T-helper 17 cell (primary cell): ENCODE data around the gene ZNF548. TPM values are rescaled to one million over a fixed set of nuclear protein-coding genes. Genes with fewer than 3 reads are reported as not detected.
"Not testable (repeated sequence)": the region's sequence is repeated elsewhere in the genome, so short reads cannot be mapped to it uniquely, and the experiment has no call there.

Experiments
- ATAC-seq: fragments of 150-1000 bp; cut with Tn5 transposase; 2 replicates; pipeline ENCODE4 v1.10.0; 2021; ENCODE audit warnings: mild to moderate bottlenecking, moderate library complexity
- DNase-seq, 3 donors: peaks; one replicate each; pipeline versions ENCODE4 v3.0.0 to v3.0.0-alpha.2; 2020 to 2021
- H3K9me3 ChIP-seq: one replicate; pipeline ENCODE4 v1.7.0; 2013; ENCODE audit warnings: low read length, mild to moderate bottlenecking; ENCODE audit not compliant: control insufficient read depth, poor library complexity, severe bottlenecking
- H3K27ac Mint-ChIP-seq: one replicate; pipeline ENCODE4 v1.8.0; 2022; ENCODE audit warnings: mild to moderate bottlenecking, moderate library complexity, mixed read lengths
- H3K27me3 Mint-ChIP-seq: one replicate; pipeline ENCODE4 v1.8.0; 2022; ENCODE audit warnings: mixed read lengths
- H3K36me3 Mint-ChIP-seq: one replicate; pipeline ENCODE4 v1.8.0; 2022; ENCODE audit warnings: low read depth, mixed read lengths
- H3K4me1 Mint-ChIP-seq: one replicate; pipeline ENCODE4 v1.8.0; 2022; ENCODE audit warnings: mild to moderate bottlenecking, mixed read lengths
- H3K4me3 Mint-ChIP-seq: one replicate; pipeline ENCODE4 v1.8.0; 2022; ENCODE audit warnings: mild to moderate bottlenecking, moderate library complexity, mixed read lengths
- total RNA-seq, 4 donors: library from RNA in 2 of 4; stranded (reverse) in 2 of 4; gene quantifications; one replicate each; pipeline ENCODE4 v1.2.3 and lab custom pipeline; 2022 to 2026

Gene ZNF548
- total RNA-seq, 2 donors from 2014 or later = 58.9 to 66.7 TPM

- Mint-ChIP-seq H3K36me3 (peaks cover 20% of the 10 kb centered on the region), H3K27me3 (no peaks in the 10 kb centered on the region), H3K27ac (no peak overlapping the region), H3K4me1 (no peaks in the 10 kb centered on the region), H3K4me3 (no peak overlapping the region)
- DNase-seq = no peak
- ATAC-seq = no peak
- peaks cover 23% of the 10 kb centered on the region for H3K9me3 ChIP-seq
Measured at GRCh38 chr19:57374179-57374578, 15.5 kb upstream of the ZNF548 start.

GRCh38 chr19:57374647-57375046 is 15.0 kb upstream of the ZNF548 start:
- H3K36me3 Mint-ChIP-seq = peaks cover 17% of the 10 kb centered on the region
- not testable (repeated sequence) for H3K27me3 Mint-ChIP-seq, H3K4me3 Mint-ChIP-seq, H3K27ac Mint-ChIP-seq, H3K4me1 Mint-ChIP-seq, ATAC-seq, DNase-seq
- H3K9me3 ChIP-seq = peaks cover 26% of the 10 kb centered on the region

- Mint-ChIP-seq H3K27ac (no peak overlapping the region), H3K4me3 (no peak overlapping the region), H3K4me1 (no peaks in the 10 kb centered on the region), H3K36me3 (peaks cover 17% of the 10 kb centered on the region), H3K27me3 (no peaks in the 10 kb centered on the region)
- H3K9me3 ChIP-seq = peaks cover 26% of the 10 kb centered on the region
- DNase-seq = no peak
- ATAC-seq = no peak
Measured at GRCh38 chr19:57376151-57376550, 13.5 kb upstream of the ZNF548 start.

- peaks cover 26% of the 10 kb centered on the region for H3K9me3 ChIP-seq
- no peak overlapping the region for H3K4me3 Mint-ChIP-seq
- H3K36me3 Mint-ChIP-seq = peaks cover 11% of the 10 kb centered on the region
- DNase-seq (no peak), ATAC-seq (no peak)
- H3K4me1 Mint-ChIP-seq = no peaks in the 10 kb centered on the region
- H3K27ac Mint-ChIP-seq = no peak overlapping the region
- H3K27me3 Mint-ChIP-seq = no peaks in the 10 kb centered on the region
Measured at GRCh38 chr19:57377498-57378146, 12.0 kb upstream of the ZNF548 start.

- no peak overlapping the region for H3K4me3 Mint-ChIP-seq
- H3K4me1 Mint-ChIP-seq = no peaks in the 10 kb centered on the region
- H3K9me3 ChIP-seq = peaks cover 23% of the 10 kb centered on the region
- no peak overlapping the region for H3K27ac Mint-ChIP-seq
- H3K27me3 Mint-ChIP-seq = no peaks in the 10 kb centered on the region
- peaks cover 2% of the 10 kb centered on the region for H3K36me3 Mint-ChIP-seq
- DNase-seq (no peak), ATAC-seq (no peak)
Measured at GRCh38 chr19:57380923-57381322, 8.7 kb upstream of the ZNF548 start.

GRCh38 chr19:57382806-57383488 is 6.7 kb upstream of the ZNF548 start:
- DNase-seq (no peak), ATAC-seq (no peak)
- no peak overlapping the region for H3K4me3 Mint-ChIP-seq
- H3K27me3 Mint-ChIP-seq = no peaks in the 10 kb centered on the region
- peaks cover 9% of the 10 kb centered on the region for H3K9me3 ChIP-seq
- no peaks in the 10 kb centered on the region for H3K4me1 Mint-ChIP-seq
- H3K36me3 Mint-ChIP-seq = no peaks in the 10 kb centered on the region
- H3K27ac Mint-ChIP-seq = no peak overlapping the region

- Mint-ChIP-seq H3K27me3 (no peaks in the 10 kb centered on the region), H3K27ac (peak overlapping the region; percentile 98), H3K4me3 (peak overlapping the region; percentile 94), H3K36me3 (peaks cover 3% of the 10 kb centered on the region), H3K4me1 (peaks cover 11% of the 10 kb centered on the region)
- ATAC-seq (no peak), DNase-seq (no peak)
- no peaks in the 10 kb centered on the region for H3K9me3 ChIP-seq
Measured at GRCh38 chr19:57389194-57389729, 392 bp upstream of the ZNF548 start.

GRCh38 chr19:57395710-57396109 is 6.1 kb downstream of the ZNF548 start:
- ATAC-seq (no peak), DNase-seq (no peak)
- H3K4me3 Mint-ChIP-seq = no peak overlapping the region
- peaks cover 6% of the 10 kb centered on the region for H3K4me1 Mint-ChIP-seq
- peaks cover 23% of the 10 kb centered on the region for H3K36me3 Mint-ChIP-seq
- no peaks in the 10 kb centered on the region for H3K27me3 Mint-ChIP-seq
- no peak overlapping the region for H3K27ac Mint-ChIP-seq
- no peaks in the 10 kb centered on the region for H3K9me3 ChIP-seq

- ATAC-seq (no peak), DNase-seq (no peak)
- Mint-ChIP-seq H3K27me3 (no peaks in the 10 kb centered on the region), H3K4me3 (no peak overlapping the region), H3K27ac (no peak overlapping the region), H3K4me1 (peaks cover 2% of the 10 kb centered on the region), H3K36me3 (peaks cover 27% of the 10 kb centered on the region)
- no peaks in the 10 kb centered on the region for H3K9me3 ChIP-seq
Measured at GRCh38 chr19:57398868-57399267, 9.2 kb downstream of the ZNF548 start.

- no peak for ATAC-seq
- Mint-ChIP-seq H3K27ac (no peak overlapping the region), H3K27me3 (no peaks in the 10 kb centered on the region), H3K36me3 (peaks cover 4% of the 10 kb centered on the region), H3K4me3 (peak overlapping the region; percentile 25), H3K4me1 (peaks cover 5% of the 10 kb centered on the region)
- no peak for DNase-seq
- no peaks in the 10 kb centered on the region for H3K9me3 ChIP-seq
Measured at GRCh38 chr19:57403737-57404563, 14.3 kb downstream of the ZNF548 start.

GRCh38 chr19:57406516-57407123 is 17.0 kb downstream of the ZNF548 start:
- Mint-ChIP-seq H3K4me1 (peaks cover 11% of the 10 kb centered on the region), H3K36me3 (no peaks in the 10 kb centered on the region), H3K4me3 (no peak overlapping the region), H3K27ac (no peak overlapping the region), H3K27me3 (no peaks in the 10 kb centered on the region)
- DNase-seq = peak; percentile 24 to 59 (median 33)
- ATAC-seq = peak; percentile 40
- H3K9me3 ChIP-seq = no peaks in the 10 kb centered on the region

- ATAC-seq (peak; percentile 100), DNase-seq (peak; percentile 81)
- Mint-ChIP-seq H3K4me1 (peaks cover 14% of the 10 kb centered on the region), H3K4me3 (peak within 1 kb of the TSS; percentile 93), H3K27me3 (no peaks in the 10 kb centered on the region), H3K36me3 (peaks cover 5% of the 10 kb centered on the region), H3K27ac (peak within 1 kb of the TSS; percentile 91)
- H3K9me3 ChIP-seq = no peaks in the 10 kb centered on the region
Measured at GRCh38 chr19:57410877-57411671, 21.4 kb downstream of the ZNF548 start, which contains the start of gene ZNF17. Gene ZNF17, plus strand, starts transcription at chr19:57411161. Its CDS starts 2,455 bp downstream, at chr19:57413616.
